ENCODE measurements around the gene PSAT1.

The PSAT1 gene

GRCh38 chr9:78365748-78366697 lies 69.1 kb downstream of the PSAT1 start:
- DNase-seq (ENCODE audit: low spot score), result peak; percentile 25

- peak; percentile 25 for DNase-seq (ENCODE audit: low spot score)
Measured at GRCh38 chr9:78366827-78367226, 69.9 kb downstream of the PSAT1 start.

GRCh38 chr9:78368236-78368635 lies 71.3 kb downstream of the PSAT1 start:
- peak; percentile 33 for DNase-seq (ENCODE audit: low spot score)

GRCh38 chr9:78369639-78370219 lies 72.8 kb downstream of the PSAT1 start:
- DNase-seq (ENCODE audit: low spot score), result peak; percentile 66

- DNase-seq (ENCODE audit: low spot score), result no peak
Measured at GRCh38 chr9:78370991-78371390, 74.1 kb downstream of the PSAT1 start.

GRCh38 chr9:78371981-78372380 lies 75.1 kb downstream of the PSAT1 start:
- DNase-seq (ENCODE audit: low spot score), result no peak

Data from kidney tubule cell (primary cell).